Psoas muscle (tissue), 8 donors: Measurements from ENCODE around the gene BCAS1. TPM values are rescaled to one million over a fixed set of nuclear protein-coding genes. Genes with fewer than 3 reads are reported as not detected.

Experiments
- ATAC-seq, 4 donors: fragments of 200-7000 bp; cut with Tn5 transposase; one replicate each; pipeline ENCODE4 v1.9.1; 2020; ENCODE audit warnings: moderate library complexity in 3 of 4, mild to moderate bottlenecking in 2 of 4
- DNase-seq, 2 donors: peaks; one replicate each; pipeline ENCODE4 v3.0.0-alpha.2; 2020
- H3K27ac ChIP-seq: fragments of 200-600 bp; one replicate; pipeline ENCODE4 v1.8.0; 2022
- H3K27me3 ChIP-seq, 3 donors: fragments of 200-600 bp in 1 of 3; one replicate each; pipeline versions ENCODE4 v1.6.1 to v1.8.0; 2013 to 2022; ENCODE audit warnings: low read length in 2 of 3, mild to moderate bottlenecking in 2 of 3, moderate library complexity in 1 of 3; ENCODE audit not compliant: insufficient read depth in 3 of 3
- H3K36me3 ChIP-seq, 2 donors: fragments of 200-600 bp in 1 of 2; one replicate each; pipeline versions ENCODE4 v1.6.1 to v1.8.0; 2013 to 2022; ENCODE audit warnings: low read depth in 1 of 2, mild to moderate bottlenecking in 1 of 2, moderate library complexity in 1 of 2; ENCODE audit not compliant: insufficient read depth in 1 of 2
- H3K4me1 ChIP-seq: fragments of 200-600 bp; one replicate; pipeline ENCODE4 v1.8.0; 2022
- H3K4me3 ChIP-seq: fragments of 200-600 bp; one replicate; pipeline ENCODE4 v1.8.0; 2022; ENCODE audit warnings: mild to moderate bottlenecking
- H3K9me3 ChIP-seq: fragments of 200-600 bp; one replicate; pipeline ENCODE4 v1.8.0; 2022
- CTCF ChIP-seq: fragments of 200-600 bp; IDR thresholded peaks from one replicate; pipeline ENCODE4 v1.8.0; 2022; ENCODE audit warnings: antibody characterized with exemption
- WGBS, 3 donors: extraction: QIAGEN DNeasy Blood & Tissue Kit; methylation state at CpG; one replicate each; pipeline versions ENCODE4 v1.1.6 to v1.1.7; 2013; 5-methylcytosine and 5-hydroxymethylcytosine counted together
- intact Hi-C, 2 donors: fragments of 100-400 bp; cut with DNase I; formaldehyde crosslinking; loops; one replicate each; pipeline versions ENCODE4 v1.11.0 to v1.14.2; 2022
- polyA plus RNA-seq, 3 donors: library from polyadenylated mRNA; stranded (reverse); fragments of 200-250 nt; gene quantifications; one replicate each; pipeline ENCODE4 v1.2.3, GENCODE V29; 2013
- total RNA-seq, 4 donors: library from RNA; stranded (reverse); fragmentation: NEBNext Ultra II Directional in 2 of 4; extraction: Animal tissue kit (Norgen Biotek cat#: 25700) in 2 of 4; gene quantifications; one replicate each; pipeline versions ENCODE4 v1.2.1 to v1.2.4, GENCODE V29; 2021 to 2023
- donor health status: healthy with polysubstance abuse.
- donor health status: DM: no; HTN: no; CAD: no; lungs with moderate emphysema.
- donor health status: Bipolar disorder and iron deficiency.
- donor health status: healthy.
- donor health status: DM: yes; HTN: yes; CAD: no.
- donor health status: DM: no; HTN: no; CAD: no.
- donor health status: DM: no; HTN: no; CAD: no.
- donor health status: DM: yes; HTN: yes; CAD: no.

Gene BCAS1
- total and polyA plus RNA-seq, 7 donors = 0.01 to 0.26 (median 0.16) TPM; not detected in 2

GRCh38 chr20:53959911-53960578 is 110.3 kb downstream of the BCAS1 start:
- Histone ChIP-seq H3K27ac (no peak overlapping the region), H3K9me3 (no peaks in the 10 kb centered on the region), H3K27me3 (peaks cover 0 to 5% (median 3%) of the 10 kb centered on the region in 3 donors), H3K36me3 (no peaks in the 10 kb centered on the region), H3K4me3 (no peak overlapping the region), H3K4me1 (no peaks in the 10 kb centered on the region)
- TF ChIP-seq CTCF = no peak
- WGBS, 3 donors = 47 to 54% (median 53%) methylated on average over 6 of the region's 6 CpGs
- no peak for DNase-seq
- no peak for ATAC-seq
- intact Hi-C loops = no loop called here

- Histone ChIP-seq H3K27ac (no peak overlapping the region), H3K27me3 (peaks cover 0 to 3% (median 0%) of the 10 kb centered on the region in 3 donors), H3K9me3 (no peaks in the 10 kb centered on the region), H3K4me1 (no peaks in the 10 kb centered on the region), H3K4me3 (no peak overlapping the region), H3K36me3 (no peaks in the 10 kb centered on the region)
- intact Hi-C loops = no loop called here
- 77 to 87% (median 82%) methylated on average over 5 of the region's 5 CpGs for WGBS, 3 donors
- no peak for ATAC-seq
- TF ChIP-seq CTCF = no peak
- DNase-seq = no peak
Observed at GRCh38 chr20:53958260-53958659, 112.1 kb downstream of the BCAS1 start.

- WGBS, 3 donors = 52 to 75% (median 54%) methylated on average over 2 of the region's 2 CpGs
- Histone ChIP-seq H3K36me3 (no peaks in the 10 kb centered on the region), H3K27ac (no peak overlapping the region), H3K4me3 (no peak overlapping the region), H3K4me1 (no peaks in the 10 kb centered on the region), H3K27me3 (peaks cover 0 to 3% (median 0%) of the 10 kb centered on the region in 3 donors), H3K9me3 (no peaks in the 10 kb centered on the region)
- ATAC-seq = no peak
- no peak for DNase-seq
- no peak for TF ChIP-seq CTCF
- intact Hi-C loops = no loop called here
Observed at GRCh38 chr20:53957451-53958172, 112.8 kb downstream of the BCAS1 start.

- Histone ChIP-seq H3K36me3 (no peaks in the 10 kb centered on the region), H3K9me3 (no peaks in the 10 kb centered on the region), H3K4me1 (no peaks in the 10 kb centered on the region), H3K27ac (no peak overlapping the region), H3K4me3 (no peak overlapping the region), H3K27me3 (peaks cover 0 to 3% (median 0%) of the 10 kb centered on the region in 3 donors)
- intact Hi-C loops = no loop called here
- 90 to 94% (median 92%) methylated on average over 4 of the region's 4 CpGs for WGBS, 3 donors
- no peak for DNase-seq
- ATAC-seq = no peak
- no peak for TF ChIP-seq CTCF
Observed at GRCh38 chr20:53956013-53956715, 114.2 kb downstream of the BCAS1 start.
